Kidney glomerular epithelial cell (primary cell): Measurements from ENCODE around the gene HNRNPH2.

Experiments
- DNase-seq: peaks from one replicate; lab custom pipeline; 2025; lab: John Stamatoyannopoulos, UW

Gene HNRNPH2

DNA sequence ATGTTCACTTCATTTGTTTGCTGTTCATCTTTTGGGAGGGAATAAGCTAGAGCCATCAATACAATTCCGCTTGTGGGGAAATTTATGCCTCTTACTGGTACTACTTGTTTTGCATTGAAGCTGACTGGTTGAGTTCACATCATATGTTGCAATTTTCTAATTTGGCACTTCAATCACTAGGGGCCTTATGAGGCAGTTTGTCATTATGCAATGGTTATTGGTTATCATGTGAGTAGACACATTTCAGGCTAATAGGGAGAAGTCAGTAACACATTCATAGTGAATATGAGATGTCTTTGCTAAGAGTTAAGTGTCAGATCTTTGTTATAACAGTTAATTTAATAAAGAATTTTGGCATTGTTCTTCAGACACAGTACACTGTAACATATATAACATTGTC is 12.2 kb upstream of the HNRNPH2 start:
- no peak for DNase-seq

DNA sequence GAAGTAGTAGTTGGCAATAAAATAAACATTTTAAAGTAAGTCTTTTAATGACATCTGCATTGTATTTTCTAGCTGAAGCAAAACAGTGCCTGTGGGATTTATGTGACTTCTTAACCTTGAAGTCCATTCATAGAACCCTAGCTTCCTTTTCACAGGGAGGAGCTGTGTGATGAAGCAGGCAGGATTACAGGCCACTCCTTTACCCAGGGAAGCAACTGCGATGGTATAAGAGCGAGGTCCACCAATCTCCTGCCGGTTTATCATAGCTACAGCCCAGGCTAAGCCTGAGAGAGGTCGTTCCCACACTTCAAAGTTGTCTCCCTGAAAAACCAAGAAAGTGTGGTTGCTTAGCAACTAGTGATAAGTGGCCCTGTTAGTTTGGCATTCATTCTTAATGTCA is 10.2 kb upstream of the HNRNPH2 start:
- no peak for DNase-seq

DNA sequence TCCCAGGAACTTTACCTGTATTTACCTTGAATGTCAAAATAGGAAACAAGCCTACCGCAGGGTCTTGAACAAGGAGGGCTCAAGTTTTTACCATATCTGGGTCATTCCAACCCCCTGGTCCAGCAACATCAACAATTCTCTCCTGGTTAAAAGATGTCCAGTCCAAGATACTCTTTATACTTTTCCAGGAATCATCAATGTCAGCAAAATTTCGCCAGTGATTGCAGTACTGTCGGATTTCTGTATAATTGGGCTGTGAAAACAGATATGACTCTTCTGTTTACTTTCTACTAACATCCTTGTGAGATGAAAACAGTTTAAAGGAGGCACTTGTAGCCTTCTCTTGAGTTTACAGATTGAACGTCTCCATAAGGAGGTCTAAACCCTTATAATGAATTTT is 9.3 kb upstream of the HNRNPH2 start:
- no peak for DNase-seq

DNA sequence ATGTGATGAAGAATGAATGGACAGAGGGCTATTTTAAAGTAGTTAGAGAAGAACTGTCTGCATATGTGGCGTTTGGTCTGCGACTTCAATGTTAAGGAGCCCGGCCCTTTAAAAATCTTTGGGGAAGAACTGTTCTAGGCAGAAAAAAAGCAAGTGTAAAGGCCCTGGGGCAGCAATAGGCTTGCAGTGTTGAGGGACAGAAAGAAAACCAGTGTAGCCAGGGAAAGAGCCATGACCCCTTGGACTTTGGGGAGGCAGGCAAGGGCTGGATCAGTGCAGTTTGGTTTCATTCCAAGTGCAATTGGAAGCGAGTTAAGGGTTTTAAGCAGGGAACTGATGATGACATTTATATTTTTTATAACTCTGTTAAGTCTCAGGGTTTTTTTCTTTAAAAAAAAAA is 8.2 kb upstream of the HNRNPH2 start:
- no peak for DNase-seq

DNA sequence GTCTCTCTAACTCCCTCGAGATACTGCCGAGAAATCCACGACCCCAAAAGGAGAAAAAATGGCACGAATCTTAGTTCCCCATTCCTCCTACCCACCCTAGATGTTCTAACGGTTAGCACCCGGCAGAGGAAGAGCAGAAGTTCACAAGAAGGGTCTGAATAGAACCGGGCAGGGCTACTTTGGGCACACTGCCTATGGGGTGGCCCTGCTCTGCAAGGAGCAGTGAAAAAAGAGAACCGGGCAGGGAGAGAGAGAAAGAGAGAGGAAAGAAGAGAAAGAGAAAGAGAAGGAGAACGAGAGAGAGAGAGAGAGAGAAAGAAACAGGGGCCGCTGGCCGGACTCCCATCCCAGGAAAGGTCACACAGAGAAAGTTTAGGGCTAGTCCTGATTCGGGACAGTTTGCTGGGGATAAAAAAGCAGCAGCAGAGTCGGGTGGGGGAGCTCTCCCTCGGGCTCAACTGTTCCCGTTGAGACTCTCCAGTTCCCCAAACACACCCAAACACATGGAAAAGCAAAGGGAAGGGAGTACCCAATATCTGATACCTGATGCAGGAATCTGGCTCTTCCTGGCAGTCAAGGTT is 765 bp upstream of the HNRNPH2 start:
- no peak for DNase-seq

DNA sequence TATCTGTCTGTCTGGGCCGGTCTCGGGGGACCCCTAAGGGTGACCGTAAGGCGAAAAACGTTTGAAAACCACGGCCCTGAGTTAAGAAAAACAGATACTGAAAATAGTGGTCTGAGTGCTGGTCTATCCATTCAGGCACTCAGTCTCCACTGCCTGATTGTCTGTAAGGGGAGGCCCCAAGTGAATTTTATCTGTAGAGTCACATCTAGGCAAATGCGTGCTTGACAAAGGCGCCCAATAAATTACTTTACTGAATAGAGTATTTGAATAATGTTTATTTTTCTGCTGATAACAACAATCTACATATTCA is 465 bp downstream of the HNRNPH2 start:
- DNase-seq: no peak

DNA sequence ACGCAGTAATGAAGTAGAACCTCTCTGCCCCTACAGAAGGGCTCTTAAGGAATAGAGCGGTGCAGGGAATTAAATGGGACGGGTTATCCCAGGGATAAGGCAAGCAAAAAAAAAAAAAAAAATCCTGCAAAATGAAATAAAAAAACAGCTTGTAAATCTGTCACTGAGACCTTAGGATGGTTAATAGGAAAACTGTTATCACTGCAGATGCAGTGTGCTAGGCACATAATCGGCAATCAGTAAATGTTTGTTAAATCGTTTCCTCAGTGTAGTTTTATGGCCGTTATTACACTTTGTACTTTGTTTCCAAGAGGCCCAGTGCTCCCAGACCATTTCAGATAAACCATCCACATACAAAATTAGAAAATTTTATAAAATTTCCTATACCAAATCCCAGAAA is 1.0 kb downstream of the HNRNPH2 start:
- DNase-seq: no peak

DNA sequence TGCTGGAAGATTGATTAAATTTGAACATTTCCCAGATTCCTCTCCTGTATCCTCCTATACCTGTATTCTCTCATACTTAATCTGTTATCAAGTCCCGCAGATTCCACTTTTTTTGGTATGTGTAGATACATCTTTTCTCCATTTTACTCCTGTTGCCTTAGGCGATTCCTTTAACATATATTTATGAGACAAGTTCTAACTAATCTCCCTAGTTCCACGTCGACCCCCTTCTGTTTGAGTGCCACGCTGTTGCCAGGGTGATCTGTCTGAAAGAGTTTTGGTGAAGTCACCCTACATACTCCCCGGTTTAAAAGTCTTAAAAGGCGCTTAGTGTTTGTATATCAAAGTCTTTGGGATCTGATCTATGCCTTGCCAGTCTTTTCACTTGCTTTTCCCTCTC is 2.4 kb downstream of the HNRNPH2 start:
- DNase-seq: no peak

DNA sequence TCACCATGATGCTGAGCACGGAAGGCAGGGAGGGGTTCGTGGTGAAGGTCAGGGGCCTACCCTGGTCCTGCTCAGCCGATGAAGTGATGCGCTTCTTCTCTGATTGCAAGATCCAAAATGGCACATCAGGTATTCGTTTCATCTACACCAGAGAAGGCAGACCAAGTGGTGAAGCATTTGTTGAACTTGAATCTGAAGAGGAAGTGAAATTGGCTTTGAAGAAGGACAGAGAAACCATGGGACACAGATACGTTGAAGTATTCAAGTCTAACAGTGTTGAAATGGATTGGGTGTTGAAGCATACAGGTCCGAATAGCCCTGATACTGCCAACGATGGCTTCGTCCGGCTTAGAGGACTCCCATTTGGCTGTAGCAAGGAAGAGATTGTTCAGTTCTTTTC is 4.0 kb downstream of the HNRNPH2 start:
- DNase-seq: no peak

DNA sequence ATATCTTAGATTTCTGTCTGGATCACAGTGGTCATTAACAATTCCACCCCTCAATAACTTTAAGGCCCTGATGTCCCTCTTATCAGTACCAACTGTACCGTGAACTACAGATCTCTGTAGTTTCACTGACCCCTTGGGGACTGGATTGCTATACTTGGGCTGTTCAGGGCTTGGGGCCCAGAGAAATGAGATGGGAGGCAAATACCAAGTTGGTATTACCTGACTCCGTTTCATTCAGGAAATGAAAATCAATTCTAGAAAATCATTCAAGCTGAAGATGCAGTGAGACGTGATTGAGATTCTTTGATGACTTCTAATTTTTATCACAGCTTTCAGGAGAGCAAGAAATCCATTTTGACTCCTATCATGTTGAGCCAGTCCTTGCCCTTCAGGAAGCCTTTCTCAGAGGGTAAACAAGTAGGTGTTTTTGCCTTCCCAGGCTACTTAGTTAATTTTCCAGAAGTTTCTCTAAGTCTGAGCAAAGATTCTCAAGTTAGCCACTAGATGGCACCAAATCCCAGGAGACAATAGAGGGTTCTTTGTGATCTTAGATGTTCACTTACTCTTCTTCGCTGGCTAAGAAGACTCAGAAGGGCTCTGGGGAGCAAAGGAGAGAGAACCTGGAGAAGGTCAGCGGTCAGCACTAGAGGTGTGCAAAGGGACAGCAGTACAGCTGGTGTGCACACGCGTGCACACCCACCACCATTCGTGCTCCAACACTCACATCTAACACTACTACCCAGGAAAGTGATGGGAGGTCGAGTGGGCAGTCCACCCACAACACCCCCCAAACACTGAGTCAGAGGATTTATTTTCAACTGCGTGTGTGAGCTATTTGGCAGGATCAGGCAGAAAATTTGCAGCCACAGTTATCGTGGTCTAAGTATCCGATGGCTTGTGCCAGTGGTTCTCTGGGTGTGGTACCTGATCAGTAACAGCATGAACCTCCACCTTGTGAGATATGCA is 7.4 kb downstream of the HNRNPH2 start:
- peak; percentile 52 for DNase-seq

DNA sequence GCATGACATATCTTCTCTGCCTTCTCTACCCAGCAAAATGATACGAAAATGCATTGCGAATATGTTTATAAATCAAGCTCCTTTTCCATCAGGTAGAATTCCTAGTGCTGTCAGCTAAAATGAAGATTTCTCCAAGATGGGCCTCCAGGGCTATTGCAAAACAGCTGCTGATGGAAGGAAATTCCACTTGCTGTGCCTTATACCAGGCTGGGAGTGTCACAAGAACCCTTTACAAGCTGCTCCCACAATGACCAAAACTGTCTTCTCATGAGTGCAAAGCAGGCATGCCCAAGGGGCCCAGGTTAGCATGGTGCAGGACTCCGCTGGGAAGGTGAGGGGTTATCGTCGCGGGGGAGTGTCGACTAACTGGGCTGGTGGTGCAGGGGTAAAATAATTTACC is 8.7 kb downstream of the HNRNPH2 start:
- DNase-seq: no peak

DNA sequence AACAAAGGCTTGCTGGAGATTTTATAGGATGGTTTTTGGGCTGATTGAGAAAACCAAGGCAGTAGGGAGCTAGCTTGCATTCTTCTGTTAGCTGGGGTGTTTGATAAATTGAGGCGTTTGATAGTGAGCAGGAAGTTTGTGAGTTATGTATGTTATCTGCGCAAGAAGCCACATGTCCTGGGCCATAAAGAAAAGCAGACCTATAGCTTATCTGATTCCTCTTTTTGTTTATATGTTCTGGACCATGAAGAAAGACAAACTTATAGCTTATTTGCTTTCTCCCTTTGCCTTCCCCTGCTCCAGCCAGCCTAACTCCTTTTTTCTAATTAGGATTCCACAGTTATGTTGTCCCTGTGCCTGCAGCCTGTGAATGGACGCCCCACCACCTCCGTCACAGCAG is 9.2 kb downstream of the HNRNPH2 start:
- no peak for DNase-seq

DNA sequence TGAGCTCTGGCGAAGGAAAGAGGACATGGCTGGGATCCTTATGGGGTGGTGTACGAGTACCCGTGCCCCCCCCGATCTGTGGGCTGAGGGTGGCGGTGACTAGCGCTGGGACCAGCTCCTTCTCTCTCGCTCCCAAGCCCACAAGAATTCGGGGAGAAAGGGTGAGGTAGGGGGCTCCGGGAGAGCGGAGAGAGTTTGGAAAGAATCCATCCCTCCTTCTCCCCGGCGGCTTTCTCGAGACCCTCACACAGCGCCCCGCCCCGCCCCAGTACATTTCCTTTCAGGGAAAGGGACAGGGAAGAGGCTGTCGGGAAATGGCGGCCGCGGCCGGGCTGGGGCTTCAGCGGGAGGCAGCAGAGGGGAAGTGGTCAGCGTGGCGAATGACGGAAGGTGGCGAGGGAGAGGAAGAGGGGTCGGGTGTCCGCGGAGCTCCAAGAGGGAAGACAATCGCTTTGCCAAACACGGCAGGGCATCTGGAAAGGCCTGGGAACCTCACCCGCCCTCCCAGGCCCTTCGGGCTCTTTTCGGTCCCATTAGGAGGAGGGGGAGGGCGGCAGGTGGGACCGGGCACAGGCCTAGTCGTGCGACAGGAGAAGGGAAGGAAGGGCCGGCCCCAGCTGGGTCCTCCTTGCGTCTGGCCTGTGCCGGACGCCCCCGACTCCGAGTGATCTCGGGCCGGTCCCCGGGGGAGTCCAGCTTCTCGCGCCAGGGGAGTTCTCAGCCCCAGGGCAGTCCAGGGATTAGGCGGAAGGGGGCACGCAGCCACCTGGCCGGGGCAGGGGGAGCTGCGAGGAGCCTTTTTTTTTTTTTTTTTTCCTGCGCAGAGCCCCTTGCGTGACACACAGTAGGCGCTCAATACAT is 10.2 kb downstream of the HNRNPH2 start:
- no peak for DNase-seq

DNA sequence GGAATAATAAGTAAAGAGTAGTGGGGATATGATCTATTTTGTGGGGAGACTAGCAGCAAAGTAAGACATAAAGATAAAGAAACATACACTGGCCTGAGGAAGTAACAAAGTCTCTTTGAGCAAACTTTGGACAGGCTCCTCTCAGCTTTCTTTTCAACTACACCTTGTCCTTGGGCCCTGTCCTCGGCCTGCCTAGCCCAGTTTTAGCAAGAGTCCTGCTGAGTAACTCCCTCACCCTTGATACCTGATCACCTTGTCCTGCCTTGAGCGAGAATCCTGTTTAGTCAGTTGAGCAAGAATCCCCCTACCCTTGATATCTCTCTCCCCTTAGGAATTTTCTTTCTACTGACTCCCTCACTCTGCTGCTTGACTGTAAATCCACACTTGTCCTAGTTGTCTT is 11.5 kb downstream of the HNRNPH2 start:
- DNase-seq: no peak

DNA sequence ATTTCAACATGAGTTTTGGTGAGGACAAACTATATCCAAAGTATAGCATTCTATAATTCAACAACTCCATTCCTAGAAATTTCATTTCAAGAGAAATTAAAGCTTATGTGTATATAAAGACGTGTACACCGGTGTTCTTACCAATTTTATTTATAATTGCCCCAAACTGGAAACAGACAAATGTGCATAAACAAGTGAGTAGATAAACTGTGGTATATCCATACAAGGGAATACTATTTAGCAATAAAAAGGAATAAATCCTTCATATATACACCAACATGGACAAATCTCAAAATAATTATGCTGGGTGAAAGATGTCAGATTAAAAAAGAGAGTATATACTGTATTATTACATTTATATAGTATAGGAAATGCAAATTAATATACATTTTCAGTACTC is 19.9 kb downstream of the HNRNPH2 start:
- DNase-seq: no peak

DNA sequence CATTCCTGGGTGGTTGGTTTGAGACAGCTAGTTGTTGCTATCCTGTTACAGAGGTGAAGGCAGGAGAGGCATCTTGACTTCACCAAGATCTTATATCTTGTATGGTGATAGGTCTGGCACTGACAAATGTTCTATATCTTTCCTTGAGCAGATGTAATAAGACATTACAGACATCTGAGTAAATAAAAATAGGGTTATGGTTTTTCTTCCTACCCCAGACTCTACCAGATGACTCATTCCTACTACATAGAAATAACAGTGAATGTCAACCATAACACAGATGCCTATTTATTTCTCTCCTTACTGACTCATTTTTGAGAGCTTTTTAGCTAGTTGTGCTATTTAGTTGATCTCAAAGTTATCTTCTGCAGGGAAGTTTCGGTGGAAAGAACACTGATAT is 21.9 kb downstream of the HNRNPH2 start:
- DNase-seq: peak; percentile 5

DNA sequence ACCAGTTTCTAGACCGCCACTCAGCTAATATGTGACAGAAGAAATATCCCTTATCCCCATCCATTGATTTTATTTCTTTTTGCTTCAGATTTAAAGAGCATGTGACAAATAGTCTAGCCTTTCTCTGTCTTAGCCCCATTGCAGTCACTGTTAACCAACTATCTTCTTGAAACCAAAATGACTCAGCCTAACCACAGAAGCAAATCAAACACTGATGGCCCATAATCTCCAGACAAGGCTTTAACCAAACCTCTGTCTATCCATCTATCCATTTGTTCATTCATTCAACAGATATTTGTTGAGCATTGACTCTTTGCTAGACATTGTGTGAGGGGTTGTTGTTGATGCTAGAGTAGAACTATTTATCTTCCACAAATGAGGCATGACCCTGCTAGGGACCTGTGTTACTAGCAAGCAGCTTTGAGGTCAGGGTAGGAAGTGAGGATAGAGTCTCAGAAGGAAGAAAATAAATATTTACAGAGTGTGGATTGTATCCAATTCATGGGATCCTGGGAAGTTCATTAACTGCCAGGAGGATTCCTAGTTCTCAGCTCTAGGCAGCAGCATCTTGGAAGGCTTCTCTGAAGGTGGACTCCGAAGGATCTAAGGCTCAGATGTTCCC is 22.5 kb downstream of the HNRNPH2 start:
- peak; percentile 17 for DNase-seq

DNA sequence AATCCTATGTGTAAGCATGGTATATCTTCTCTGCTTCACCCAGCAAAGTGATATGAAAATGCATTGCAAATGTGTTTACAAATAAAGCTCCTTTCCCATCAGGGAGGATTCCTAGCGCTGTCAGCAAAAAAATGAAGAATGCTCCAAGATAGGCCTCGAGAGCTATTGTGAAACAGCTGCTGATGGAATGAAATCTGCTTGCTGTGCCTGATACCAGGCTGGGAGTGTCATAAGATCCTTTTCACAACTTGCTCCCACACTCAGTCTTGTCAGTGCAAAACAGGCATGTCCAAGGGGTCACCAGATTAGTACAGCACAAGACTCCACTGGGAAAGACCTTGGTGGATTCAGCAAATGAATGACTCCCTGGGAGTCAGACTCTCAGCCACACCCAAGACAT is 34.1 kb downstream of the HNRNPH2 start:
- DNase-seq: no peak

DNA sequence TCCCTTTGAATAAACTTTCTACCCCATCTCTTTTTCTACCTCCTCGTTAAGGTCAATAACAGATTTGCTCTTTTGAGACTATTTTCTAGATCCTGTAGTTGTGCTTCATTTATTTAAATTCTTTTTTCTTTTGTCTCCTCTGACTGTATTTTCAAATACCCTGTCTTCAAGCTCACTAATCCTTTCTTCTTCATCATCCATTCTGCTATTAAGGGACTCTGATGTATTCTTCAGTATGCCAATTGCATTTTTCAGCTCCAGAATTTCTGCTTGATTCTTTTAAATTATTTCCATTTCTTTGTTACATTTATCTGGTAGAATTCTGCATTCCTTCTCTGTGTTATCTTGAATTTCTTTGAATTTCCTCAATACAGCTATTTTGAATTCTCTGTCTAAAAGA is 41.3 kb downstream of the HNRNPH2 start:
- no peak for DNase-seq

DNA sequence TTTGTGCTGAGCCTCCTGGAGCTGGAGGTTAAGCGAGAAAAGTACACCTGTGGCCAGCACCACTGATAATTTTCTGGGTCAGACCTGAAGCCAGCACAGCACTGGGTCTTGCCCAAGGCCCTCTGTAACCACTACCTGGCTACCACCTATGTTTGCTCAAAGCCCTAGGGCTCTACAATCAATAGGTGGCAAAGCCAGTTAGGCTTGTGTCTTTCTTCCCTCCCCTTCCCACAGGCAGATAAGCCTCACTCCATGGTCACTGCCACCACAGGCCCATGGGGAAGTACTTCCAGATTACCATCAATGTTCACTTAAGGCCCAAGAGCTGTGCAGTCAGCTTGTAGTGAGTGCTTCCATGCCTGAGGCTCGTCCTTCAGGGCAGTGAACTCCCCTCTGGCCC is 42.1 kb downstream of the HNRNPH2 start:
- no peak for DNase-seq

DNA sequence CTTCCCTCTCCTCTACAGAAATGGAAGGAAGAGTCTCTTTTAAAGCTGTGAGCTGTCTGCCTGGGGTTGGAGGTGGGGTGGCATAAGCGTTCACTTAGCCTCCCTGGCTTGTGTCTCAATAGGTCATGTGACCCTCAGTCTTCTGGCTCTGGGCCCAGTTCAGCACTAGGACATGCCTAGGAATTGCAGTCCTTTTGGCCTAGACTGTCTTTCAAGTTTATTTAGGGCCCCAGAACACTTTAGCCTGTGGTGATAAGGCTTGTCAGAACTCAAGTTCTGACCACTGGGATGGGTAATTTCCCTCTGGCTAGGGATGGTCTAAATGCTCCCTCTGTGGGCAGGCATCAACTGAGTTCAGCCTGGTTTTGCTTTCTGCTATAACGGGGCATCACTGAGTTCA is 42.9 kb downstream of the HNRNPH2 start:
- DNase-seq: no peak

DNA sequence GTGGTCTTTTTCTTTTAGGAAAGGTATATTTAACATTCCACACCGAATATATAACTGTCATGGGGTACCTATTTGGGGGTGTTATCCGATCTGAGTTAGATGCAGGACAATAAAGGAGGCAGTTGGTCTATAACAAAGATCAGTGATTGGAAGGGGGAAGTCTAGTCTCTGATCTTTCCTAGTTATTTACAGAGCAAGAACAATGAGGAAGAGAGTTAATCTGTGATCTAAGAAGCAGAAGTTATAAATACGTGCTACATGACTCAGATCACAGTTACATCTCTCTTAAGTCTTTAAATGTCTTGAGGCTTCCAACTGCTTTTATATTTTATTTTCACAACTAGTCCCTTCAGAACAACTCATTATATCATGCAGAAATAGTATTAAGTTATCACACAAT is 44.0 kb downstream of the HNRNPH2 start:
- DNase-seq: no peak

DNA sequence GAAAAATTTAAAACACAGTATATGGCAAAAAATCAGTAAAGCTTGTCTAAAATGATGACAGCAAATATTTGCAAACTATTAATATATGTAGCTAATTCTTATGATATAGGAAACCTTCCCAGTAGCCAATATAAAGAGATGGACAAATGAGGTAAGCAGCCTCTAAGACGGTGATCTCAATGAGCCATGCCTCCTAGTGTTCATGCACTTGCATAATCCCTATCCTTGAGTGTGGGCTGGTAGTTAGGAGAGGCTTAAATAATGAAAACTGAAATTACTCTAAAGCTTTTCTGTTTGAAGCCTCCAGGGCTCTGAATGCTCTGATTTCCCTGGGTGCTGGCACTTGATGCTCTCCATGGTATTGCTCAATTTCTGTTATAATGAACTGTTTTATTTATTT is 52.6 kb downstream of the HNRNPH2 start:
- DNase-seq: no peak
